Fibroblast of skin of back (primary cell): ENCODE measurements around the gene PRAMEF18.
"Not testable (repeated sequence)": the region's sequence is repeated elsewhere in the genome, so short reads cannot be mapped to it uniquely, and the experiment has no call there.

Experiments used
- DNase-seq: peaks from one replicate; pipeline ENCODE4 v3.0.0-alpha.2; 2013

PRAMEF18 gene

DNA sequence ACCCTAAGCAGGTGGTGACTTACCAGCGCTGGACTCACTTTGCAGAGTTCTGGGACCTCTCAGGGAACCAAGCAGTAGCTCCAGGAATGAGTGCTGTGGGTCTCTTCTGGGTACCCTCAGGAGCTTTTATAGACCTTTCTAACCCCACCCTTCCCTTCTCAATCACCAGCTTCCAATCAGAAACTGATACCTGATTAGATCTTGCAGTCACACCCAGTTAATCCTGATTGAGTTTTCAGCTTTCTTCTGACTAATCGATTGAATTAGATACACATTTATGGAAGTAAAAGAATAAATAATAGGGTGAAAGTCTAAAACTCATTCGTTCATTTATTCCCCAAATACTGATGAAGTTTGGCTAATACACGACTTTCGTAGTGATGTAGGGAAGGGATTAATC, 24.6 kb downstream of the PRAMEF18 start, which contains the start of gene PRAMEF13:
PRAMEF13 (minus strand) TSS at position 101 of the 400 bp plus-strand sequence. CDS start 1,820 bp downstream, outside the sequence.
- not testable (repeated sequence) for DNase-seq
